ENCODE data around the gene ACOT12. TPM values are rescaled to one million over a fixed set of nuclear protein-coding genes. Genes with fewer than 3 reads are reported as not detected.

Gene ACOT12
- polyA plus RNA-seq, 2 of the 4 experiments (the other 2 are of a cell fraction), result 0.08 TPM; not detected in 1

- 47% methylated on average over 2 of the region's 2 CpGs for WGBS (ENCODE audit: missing lambda C conversion rate)
- Histone ChIP-seq H3K4me2 (no peak overlapping the region), H3K9me3 (no peaks in the 10 kb centered on the region), H3K4me3 (no peak overlapping the region), H3K27ac (no peak overlapping the region), H3K4me1 (0 out of 3 replicates have a peak, but pooled peaks cover 3% of the 10 kb centered on the region)
- no peak for ATAC-seq
- ChIA-PET POLR2A (no interaction called here), CTCF (no interaction called here)
- TF ChIP-seq HOXB13 (CRISPR knock-in tag; IDR thresholded peaks at IDR 0.05; ENCODE audit: low read depth) (no peak), HOXA7 (CRISPR knock-in tag; IDR thresholded peaks at IDR 0.05) (no peak), ZFP36 (IDR thresholded peaks at IDR 0.05; ENCODE audit: borderline replicate concordance, partially characterized antibody) (no peak), PHF8 (IDR thresholded peaks at IDR 0.05; ENCODE audit: borderline replicate concordance, low read depth) (no peak), MAFK (IDR thresholded peaks at IDR 0.05; ENCODE audit: partially characterized antibody) (no peak), RFX5 (IDR thresholded peaks at IDR 0.05) (no peak), CHD2 (IDR thresholded peaks at IDR 0.05; ENCODE audit: low read length, partially characterized antibody) (no peak), GATA3 (IDR thresholded peaks at IDR 0.05; ENCODE audit: borderline replicate concordance) (no peak), HDAC2 (IDR thresholded peaks at IDR 0.05) (no peak), USF2 (IDR thresholded peaks at IDR 0.05) (no peak)
- TF ChIP-seq, protein P1, sequence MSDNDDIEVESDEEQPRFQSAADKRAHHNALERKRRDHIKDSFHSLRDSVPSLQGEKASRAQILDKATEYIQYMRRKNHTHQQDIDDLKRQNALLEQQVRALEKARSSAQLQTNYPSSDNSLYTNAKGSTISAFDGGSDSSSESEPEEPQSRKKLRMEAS (IDR thresholded peaks at IDR 0.05), result no peak
- TF ChIP-seq, protein P2, sequence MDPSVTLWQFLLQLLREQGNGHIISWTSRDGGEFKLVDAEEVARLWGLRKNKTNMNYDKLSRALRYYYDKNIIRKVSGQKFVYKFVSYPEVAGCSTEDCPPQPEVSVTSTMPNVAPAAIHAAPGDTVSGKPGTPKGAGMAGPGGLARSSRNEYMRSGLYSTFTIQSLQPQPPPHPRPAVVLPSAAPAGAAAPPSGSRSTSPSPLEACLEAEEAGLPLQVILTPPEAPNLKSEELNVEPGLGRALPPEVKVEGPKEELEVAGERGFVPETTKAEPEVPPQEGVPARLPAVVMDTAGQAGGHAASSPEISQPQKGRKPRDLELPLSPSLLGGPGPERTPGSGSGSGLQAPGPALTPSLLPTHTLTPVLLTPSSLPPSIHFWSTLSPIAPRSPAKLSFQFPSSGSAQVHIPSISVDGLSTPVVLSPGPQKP (IDR thresholded peaks at IDR 0.05; ENCODE audit: low read depth, low read length), result no peak
- no peak for DNase-seq (ENCODE audit: low read depth in 1 of 2, low spot score in 1 of 2)
- no peak for FAIRE-seq
Measured at GRCh38 chr5:81354093-81354492, 39.8 kb downstream of the ACOT12 start.

GRCh38 chr5:81353189-81353588, 40.7 kb downstream of the ACOT12 start:
- ChIA-PET POLR2A (no interaction called here), CTCF (interaction anchor here (0.7 to 1.7 kb wide), 2 partner anchors 11 to 73 kb away, joined by 4 read pairs; no protein-coding TSS in a partner anchor)
- Histone ChIP-seq H3K27ac (no peak overlapping the region), H3K4me1 (0 out of 3 replicates have a peak, but pooled peaks cover 3% of the 10 kb centered on the region), H3K4me3 (no peak overlapping the region), H3K4me2 (peak overlapping the region; percentile 22; the same call in 1 of the 3 replicates), H3K9me3 (no peaks in the 10 kb centered on the region)
- no peak for TF ChIP-seq ATOH8 (CRISPR knock-in tag; IDR thresholded peaks at IDR 0.05; ENCODE audit: low read depth)
- no peak for TF ChIP-seq MAFK (IDR thresholded peaks at IDR 0.05; ENCODE audit: partially characterized antibody)
- no peak for TF ChIP-seq NPAS2 (CRISPR knock-in tag; IDR thresholded peaks at IDR 0.05; ENCODE audit: borderline replicate concordance)
- no peak for TF ChIP-seq FOSL2 (IDR thresholded peaks at IDR 0.05)
- no peak for TF ChIP-seq FOSL2 (CRISPR knock-in tag; IDR thresholded peaks at IDR 0.05)
- no peak for TF ChIP-seq KDM1A (IDR thresholded peaks at IDR 0.05; ENCODE audit: low read depth)
- TF ChIP-seq EP300 (IDR thresholded peaks at IDR 0.05), result no peak
- no peak for TF ChIP-seq CEBPB (IDR thresholded peaks at IDR 0.05)
- TF ChIP-seq BHLHE40 (IDR thresholded peaks at IDR 0.05; ENCODE audit: low read depth, low read length), result no peak
- TF ChIP-seq FOSB (CRISPR knock-in tag; IDR thresholded peaks at IDR 0.05), result no peak
- TF ChIP-seq EHF (CRISPR knock-in tag; IDR thresholded peaks at IDR 0.05), result no peak
- TF ChIP-seq CBX2 (IDR thresholded peaks at IDR 0.05; ENCODE audit: borderline replicate concordance, low read depth), result no peak
- TF ChIP-seq, protein P3, sequence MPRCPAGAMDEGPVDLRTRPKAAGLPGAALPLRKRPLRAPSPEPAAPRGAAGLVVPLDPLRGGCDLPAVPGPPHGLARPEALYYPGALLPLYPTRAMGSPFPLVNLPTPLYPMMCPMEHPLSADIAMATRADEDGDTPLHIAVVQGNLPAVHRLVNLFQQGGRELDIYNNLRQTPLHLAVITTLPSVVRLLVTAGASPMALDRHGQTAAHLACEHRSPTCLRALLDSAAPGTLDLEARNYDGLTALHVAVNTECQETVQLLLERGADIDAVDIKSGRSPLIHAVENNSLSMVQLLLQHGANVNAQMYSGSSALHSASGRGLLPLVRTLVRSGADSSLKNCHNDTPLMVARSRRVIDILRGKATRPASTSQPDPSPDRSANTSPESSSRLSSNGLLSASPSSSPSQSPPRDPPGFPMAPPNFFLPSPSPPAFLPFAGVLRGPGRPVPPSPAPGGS (IDR thresholded peaks at IDR 0.05), result no peak
- no peak for TF ChIP-seq ZSCAN20 (CRISPR knock-in tag; IDR thresholded peaks at IDR 0.05)
- no peak for TF ChIP-seq POLR2AphosphoS2 (conservative IDR thresholded peaks at IDR 0.05; ENCODE audit: low read length)
- TF ChIP-seq HES2 (IDR thresholded peaks at IDR 0.05), result no peak
- TF ChIP-seq ZC3H11A (IDR thresholded peaks at IDR 0.05), result no peak
- DNase-seq (ENCODE audit: low read depth in 1 of 2, low spot score in 1 of 2) (no peak), ATAC-seq (no peak), FAIRE-seq (peak; percentile 65)
- 15% methylated on average over 5 of the region's 5 CpGs for WGBS (ENCODE audit: missing lambda C conversion rate)
